Muscle of arm (tissue), 12 donors: ENCODE data around the gene MFAP3L. TPM values are rescaled to one million over a fixed set of nuclear protein-coding genes. Genes with fewer than 3 reads are reported as not detected.

Experiments used
- DNase-seq: peaks from one replicate; pipeline ENCODE4 v3.0.0-alpha.2; 2013
- polyA plus RNA-seq, 12 donors: library from polyadenylated mRNA; unstranded; fragments of 120-200 nt; gene quantifications; one replicate each; pipeline ENCODE4 v1.2.1, GENCODE V29; 2013; ENCODE audit not compliant: insufficient read length in 12 of 12

MFAP3L gene
- polyA plus RNA-seq, 12 donors, result 1.3 to 5.3 (median 2.0) TPM; not detected in 2

GRCh38 chr4:169993531-169993930 is 32.7 kb downstream of the MFAP3L start:
- no peak for DNase-seq

- DNase-seq, result no peak
Observed at GRCh38 chr4:169988252-169988651, 37.9 kb downstream of the MFAP3L start.

- DNase-seq, result no peak
Observed at GRCh38 chr4:169987327-169988228, 38.6 kb downstream of the MFAP3L start.

- no peak for DNase-seq
Observed at GRCh38 chr4:169986369-169986768, 39.8 kb downstream of the MFAP3L start.

- DNase-seq, result no peak
Observed at GRCh38 chr4:169985881-169986280, 40.3 kb downstream of the MFAP3L start.

GRCh38 chr4:169984745-169985144 is 41.5 kb downstream of the MFAP3L start:
- DNase-seq, result no peak

GRCh38 chr4:169984173-169984572 is 42.0 kb downstream of the MFAP3L start:
- DNase-seq, result no peak

- no peak for DNase-seq
Observed at GRCh38 chr4:169976951-169977350, 49.2 kb downstream of the MFAP3L start.

- no peak for DNase-seq
Observed at GRCh38 chr4:169975838-169976796, 50.1 kb downstream of the MFAP3L start.

- DNase-seq, result no peak
Observed at GRCh38 chr4:169975131-169975837, 50.9 kb downstream of the MFAP3L start.

- no peak for DNase-seq
Observed at GRCh38 chr4:169971456-169972015, 54.7 kb downstream of the MFAP3L start.

GRCh38 chr4:169968999-169969398 is 57.2 kb downstream of the MFAP3L start:
- DNase-seq, result no peak

- peak; percentile 4 for DNase-seq
Observed at GRCh38 chr4:169963998-169964397, 62.2 kb downstream of the MFAP3L start.

GRCh38 chr4:169959254-169959653 is 66.9 kb downstream of the MFAP3L start:
- DNase-seq, result no peak

- no peak for DNase-seq
Observed at GRCh38 chr4:169958629-169959028, 67.6 kb downstream of the MFAP3L start.

GRCh38 chr4:169957785-169958184 is 68.4 kb downstream of the MFAP3L start:
- no peak for DNase-seq

GRCh38 chr4:169956091-169956843 is 69.9 kb downstream of the MFAP3L start:
- DNase-seq, result no peak

GRCh38 chr4:169955521-169955920 is 70.7 kb downstream of the MFAP3L start:
- no peak for DNase-seq

- no peak for DNase-seq
Observed at GRCh38 chr4:169952236-169953002, 73.8 kb downstream of the MFAP3L start.

- DNase-seq, result no peak
Observed at GRCh38 chr4:169948271-169948670, 77.9 kb downstream of the MFAP3L start.
